K562 (cell line): ENCODE results near the gene SATB2. TPM values are rescaled to one million over a fixed set of nuclear protein-coding genes. Genes with fewer than 3 reads are reported as not detected.

ENCODE experiments used
- ATAC-seq: fragments of 200-7000 bp; cut with Tn5 transposase; 3 replicates; pipeline ENCODE4 v1.9.1; 2020; ENCODE audit warnings: moderate library complexity
- BruUV-seq: library from RNA; stranded (reverse); fragments of 400-500 nt; replicated peaks from 2 replicates; lab custom pipeline; 2021; lab: Mats Ljungman, UMichigan
- CTCF ChIA-PET: fragments of 300-600 bp; formaldehyde crosslinking; extraction: SDS; loops from one replicate; lab custom pipeline; 2021; ENCODE audit warnings: low intra/inter-chr PET ratio; lab: Yijun Ruan, JAX
- POLR2A ChIA-PET: fragments of 300-600, 350-650 bp; sonication (Branson Sonifier 250); formaldehyde crosslinking; extraction: SDS; loops from one replicate; lab custom pipeline; 2021; ENCODE audit warnings: antibody characterized with exemption, inconsistent platforms; lab: Yijun Ruan, JAX
- DNase-seq, 4 experiments: peaks; one replicate each; pipeline versions ENCODE4 v3.0.0 to v3.0.0-alpha.2; 2011 to 2018; ENCODE audit warnings: low spot score in 3 of 4, mixed read lengths in 3 of 4; ENCODE audit errors: extremely low read depth in 1 of 4
- FAIRE-seq: peaks from 2 replicates; lab custom pipeline; 2011; peaks lifted over from hg19 to GRCh38; lab: Jason Lieb, UNC
- H2AFZ ChIP-seq: 2 replicates; pipeline ENCODE4 v1.6.0; 2011; ENCODE audit warnings: low read depth, low read length, control low read depth, inconsistent platforms
- H3K27ac ChIP-seq: fragments of 200-600 bp; 3 replicates; pipeline ENCODE4 v1.8.0; 2011; ENCODE audit warnings: low read depth, mild to moderate bottlenecking, control low read depth, inconsistent platforms, low read length, moderate library complexity, mixed read lengths; ENCODE audit errors: extremely low read depth
- H3K27me3 ChIP-seq, 2 experiments: fragments of 300-600 bp in 1 of 2; 2 replicates in 1 of 2; 3 replicates in 1 of 2; pipeline versions ENCODE4 v1.6.0 to v1.8.0; 2011; ENCODE audit warnings: inconsistent platforms in 2 of 2, low read length in 2 of 2, mild to moderate bottlenecking in 1 of 2, mixed read lengths in 1 of 2, moderate library complexity in 1 of 2; ENCODE audit not compliant: control insufficient read depth in 2 of 2, insufficient read depth in 2 of 2
- H3K36me3 ChIP-seq: fragments of 300-600 bp; 3 replicates; pipeline ENCODE4 v1.8.0; 2011; ENCODE audit warnings: mild to moderate bottlenecking, low read length, inconsistent platforms; ENCODE audit not compliant: control insufficient read depth, insufficient read depth
- H3K4me1 ChIP-seq, 2 experiments: fragments of 200-600 bp in 1 of 2; replicated peaks in 1 of 2; 2 replicates in 1 of 2; 3 replicates in 1 of 2; pipeline versions ENCODE4 v1.5.1 to v1.8.0; 2011; ENCODE audit warnings: inconsistent platforms in 2 of 2, low read length in 2 of 2, mild to moderate bottlenecking in 1 of 2, mixed read lengths in 1 of 2, moderate library complexity in 1 of 2; ENCODE audit not compliant: control insufficient read depth in 2 of 2, insufficient read depth in 2 of 2
- H3K4me2 ChIP-seq: 2 replicates; pipeline ENCODE4 v1.6.1; 2011; ENCODE audit warnings: low read length, control low read depth, inconsistent platforms, mixed read lengths; ENCODE audit not compliant: insufficient read depth
- H3K4me3 ChIP-seq: fragments of 200-600 bp; sonication (generic), shearing (Covaris generic); 2 replicates; pipeline ENCODE4 v1.5.1; 2016; ENCODE audit warnings: control low read depth, inconsistent platforms
- H3K79me2 ChIP-seq: fragments of 200-600 bp; 3 replicates; pipeline ENCODE4 v1.8.0; 2011; ENCODE audit warnings: low read length, inconsistent platforms; ENCODE audit not compliant: control insufficient read depth, insufficient read depth
- H3K9ac ChIP-seq, 2 experiments: 2 replicates each; pipeline versions ENCODE4 v1.6.0 to v1.6.1; 2011; ENCODE audit warnings: low read depth in 2 of 2, low read length in 2 of 2, control low read depth in 1 of 2, inconsistent platforms in 1 of 2, mild to moderate bottlenecking in 1 of 2, mixed read lengths in 1 of 2; ENCODE audit not compliant: insufficient read depth in 1 of 2
- H3K9me1 ChIP-seq: one replicate; pipeline ENCODE4 v1.6.0; 2011; ENCODE audit warnings: inconsistent platforms, mild to moderate bottlenecking, low read length, moderate library complexity; ENCODE audit not compliant: control insufficient read depth, insufficient read depth
- H3K9me3 ChIP-seq: replicated peaks from 2 replicates; pipeline ENCODE4 v1.5.1; 2011; ENCODE audit warnings: low read depth, low read length, inconsistent platforms; ENCODE audit not compliant: control insufficient read depth, insufficient read depth
- H4K20me1 ChIP-seq: replicated peaks from 2 replicates; pipeline ENCODE4 v1.6.1; 2011; ENCODE audit warnings: low read length, inconsistent platforms, mixed read lengths; ENCODE audit not compliant: control insufficient read depth, insufficient read depth
- CEBPG ChIP-seq, 3 experiments: fragments of 200-800 bp in 1 of 3; sonication (Bioruptor generic) in 1 of 3; sonication (generic) in 1 of 3; formaldehyde crosslinking in 1 of 3; IDR thresholded peaks in 2 of 3; conservative IDR thresholded peaks in 1 of 3; 2 replicates each; pipeline versions ENCODE4 v1.6.1 to v1.8.0; 2016 to 2022; ENCODE audit warnings: missing compliant biosample characterization in 2 of 3, missing genetic modification characterization in 2 of 3, mild to moderate bottlenecking in 1 of 3, missing genetic modification reagents in 1 of 3
- HMG20B ChIP-seq: fragments of 250-450 bp; sonication (Bioruptor Pico); IDR thresholded peaks from 2 replicates; pipeline ENCODE4 v1.5.0; 2021; ENCODE audit warnings: mild to moderate bottlenecking
- KLF16 ChIP-seq: IDR thresholded peaks from 2 replicates; pipeline ENCODE4 v1.6.1; 2016; ENCODE audit warnings: antibody characterized with exemption
- MLX ChIP-seq, 2 experiments: fragments of 450-650 bp in 1 of 2; sonication (generic) in 1 of 2; formaldehyde crosslinking; conservative IDR thresholded peaks; 2 replicates each; pipeline versions ENCODE4 v1.4.0 to v1.8.1; 2020 to 2022; ENCODE audit warnings: mild to moderate bottlenecking in 1 of 2, missing genetic modification reagents in 1 of 2
- TAF7 ChIP-seq: fragments of 450-650 bp; IDR thresholded peaks from 2 replicates; pipeline ENCODE4 v1.6.1; 2016; ENCODE audit warnings: missing genetic modification characterization, missing compliant biosample characterization
- TEAD2 ChIP-seq: fragments of 450-650 bp; IDR thresholded peaks from 2 replicates; pipeline ENCODE4 v1.6.1; 2016; ENCODE audit warnings: missing genetic modification characterization, control low read depth, missing compliant biosample characterization
- ZBTB49 ChIP-seq: sonication (generic); formaldehyde crosslinking; IDR thresholded peaks from 2 replicates; pipeline ENCODE4 v1.8.0; 2022; ENCODE audit warnings: missing genetic modification reagents, mild to moderate bottlenecking, borderline replicate concordance
- ZNF174 ChIP-seq: fragments of 250-450 bp; sonication (Bioruptor Pico); IDR thresholded peaks from 2 replicates; pipeline ENCODE4 v1.4.0; 2020; ENCODE audit warnings: mild to moderate bottlenecking
- ZNF212 ChIP-seq: fragments of 450-650 bp; formaldehyde crosslinking; IDR thresholded peaks from 2 replicates; pipeline ENCODE4 v1.4.0; 2020; ENCODE audit warnings: mild to moderate bottlenecking
- ZSCAN32 ChIP-seq: fragments of 450-650 bp; formaldehyde crosslinking; IDR thresholded peaks from 2 replicates; pipeline ENCODE4 v1.4.0; 2020; ENCODE audit warnings: mild to moderate bottlenecking, moderate library complexity
- WGBS: fragments of 100-300 bp; shearing (Covaris generic); methylation state at CpG from one replicate; pipeline ENCODE4 v1.1.6; 2016; ENCODE audit warnings: low coverage, mixed read lengths; ENCODE audit not compliant: insufficient coverage; ENCODE audit errors: missing lambda C conversion rate; 5-methylcytosine and 5-hydroxymethylcytosine counted together
- in situ Hi-C: fragments of 300-500 bp; cut with MboI; formaldehyde crosslinking; loops from 4 replicates; pipeline ENCODE4 v1.15.0; 2018; ENCODE audit warnings: inconsistent platforms, mixed read lengths
- intact Hi-C: fragments of 100-400 bp; cut with micrococcal nuclease; formaldehyde crosslinking; loops from 2 replicates; pipeline ENCODE4 v1.14.2; 2022
- polyA plus RNA-seq, 8 experiments: library from polyadenylated mRNA; depleted of rRNA in 4 of 8; stranded (reverse) in 5 of 8; unstranded in 3 of 8; fragments of >200 nt; fragmentation: Nextera tagmentation in 2 of 8; fragmentation: Illumina TruSeq in 1 of 8; extraction: Ambion mirVana in 2 of 8; extraction: Trizol in 1 of 8; gene quantifications; 2 replicates each; pipeline versions ENCODE4 v1.2.1 to v1.2.3, GENCODE V29; 2011 to 2014; ENCODE audit warnings: inconsistent platforms in 1 of 8, missing spikeins in 1 of 8
- total RNA-seq, 7 experiments: library from RNA; depleted of rRNA in 6 of 7; stranded (reverse); fragments of >200 nt in 6 of 7; fragmentation: Illumina TruSeq in 2 of 7; extraction: Trizol in 2 of 7; gene quantifications; 2 replicates each; pipeline versions ENCODE4 v1.2.1 to v1.2.3, GENCODE V29; 2011 to 2021; ENCODE audit warnings: low replicate concordance in 1 of 7

The SATB2 gene
- total and polyA plus RNA-seq, 9 of the 15 experiments (the other 6 are each of a cell fraction or from before 2014, with no cell fraction given), result 4.5 to 34.0 (median 15.1) TPM

GRCh38 chr2:199310771-199311585 is 146.8 kb downstream of the SATB2 start:
- Histone ChIP-seq H3K9me3 (no peaks in the 10 kb centered on the region), H3K4me3 (no peak overlapping the region), H4K20me1 (no peaks in the 10 kb centered on the region), H3K4me2 (no peak overlapping the region), H3K79me2 (no peaks in the 10 kb centered on the region), H3K27me3 (no peaks in the 10 kb centered on the region), H2AFZ (no peak overlapping the region), H3K9me1 (no peaks in the 10 kb centered on the region), H3K27ac (no peak overlapping the region), H3K4me1 (no peaks in the 10 kb centered on the region), H3K9ac (no peak overlapping the region), H3K36me3 (peaks cover 93% of the 10 kb centered on the region)
- TF ChIP-seq ZBTB49 (CRISPR knock-in tag) (no peak), TEAD2 (no peak), KLF16 (no peak), TAF7 (tag) (no peak), CEBPG (CRISPR knock-in tag; IDR thresholded peaks at IDR 0.05) (no peak), CEBPG (tag; conservative IDR thresholded peaks at IDR 0.05 in 1 of 2, IDR thresholded peaks at IDR 0.05 in 1 of 2) (no peak), ZSCAN32 (CRISPR knock-in tag) (no peak), ZNF212 (no peak), MLX (CRISPR knock-in tag; conservative IDR thresholded peaks at IDR 0.05) (no peak), ZNF174 (CRISPR knock-in tag) (no peak), HMG20B (CRISPR knock-in tag) (no peak)
- 91% methylated on average over 7 of the region's 7 CpGs for WGBS
- FAIRE-seq, result no peak
- DNase-seq, result no peak
- intact Hi-C loops (no loop called here), in situ Hi-C loops (no loop called here)
- no TSS peak for BruUV-seq
- POLR2A ChIA-PET, result no interaction called here
- CTCF ChIA-PET, result no interaction called here
- no peak for ATAC-seq
